Parathyroid adenoma (tissue), 2 donors: ENCODE measurements around the gene KRT77.

ENCODE experiments used
- H2AFZ ChIP-seq: fragments of 300-600 bp; sonication (generic); one replicate; pipeline ENCODE4 v1.7.0; 2017; ENCODE audit warnings: antibody characterized with exemption, mild to moderate bottlenecking
- H3K27ac ChIP-seq: fragments of 300-600 bp; sonication (generic); one replicate; pipeline ENCODE4 v1.7.0; 2017
- H3K27me3 ChIP-seq: fragments of 300-600 bp; sonication (generic); one replicate; pipeline ENCODE4 v1.7.0; 2017; ENCODE audit warnings: low read length; ENCODE audit not compliant: control insufficient read depth, insufficient read depth
- H3K36me3 ChIP-seq: fragments of 300-600 bp; sonication (generic); one replicate; pipeline ENCODE4 v1.7.0; 2017; ENCODE audit warnings: low read length; ENCODE audit not compliant: control insufficient read depth, insufficient read depth
- H3K4me1 ChIP-seq: fragments of 300-600 bp; sonication (generic); one replicate; pipeline ENCODE4 v1.7.0; 2017; ENCODE audit warnings: control low read depth
- H3K4me2 ChIP-seq: fragments of 300-600 bp; sonication (generic); one replicate; pipeline ENCODE4 v1.7.0; 2017; ENCODE audit warnings: low read length
- H3K4me3 ChIP-seq: fragments of 300-600 bp; sonication (generic); one replicate; pipeline ENCODE4 v1.7.0; 2017; ENCODE audit warnings: low read depth, low read length
- H3K79me2 ChIP-seq: fragments of 300-600 bp; sonication (generic); one replicate; pipeline ENCODE4 v1.7.0; 2017; ENCODE audit warnings: control low read depth
- H3K9ac ChIP-seq: fragments of 300-600 bp; sonication (generic); one replicate; pipeline ENCODE4 v1.7.0; 2017; ENCODE audit warnings: mild to moderate bottlenecking
- H3K9me3 ChIP-seq: fragments of 300-600 bp; sonication (generic); one replicate; pipeline ENCODE4 v1.7.0; 2017; ENCODE audit warnings: low read length; ENCODE audit not compliant: control insufficient read depth
- CTCF ChIP-seq: fragments of 300-600 bp; sonication (generic); IDR thresholded peaks from one replicate; pipeline ENCODE4 v1.7.0; 2017; ENCODE audit warnings: antibody characterized with exemption, mild to moderate bottlenecking
- donor health status: primary hyperparathyroidism.

KRT77 gene

GRCh38 chr12:52703878-52704277 lies 554 bp upstream of the KRT77 start:
- H3K79me2 ChIP-seq = no peaks in the 10 kb centered on the region
- no peaks in the 10 kb centered on the region for H3K9me3 ChIP-seq
- H3K36me3 ChIP-seq = no peaks in the 10 kb centered on the region
- no peak overlapping the region for H3K9ac ChIP-seq
- no peak overlapping the region for H3K27ac ChIP-seq
- H2AFZ ChIP-seq = no peak overlapping the region
- no peak for TF ChIP-seq CTCF
- no peak overlapping the region for H3K4me3 ChIP-seq
- no peaks in the 10 kb centered on the region for H3K27me3 ChIP-seq
- no peak overlapping the region for H3K4me2 ChIP-seq
- H3K4me1 ChIP-seq = no peaks in the 10 kb centered on the region

- Histone ChIP-seq H3K4me1 (no peaks in the 10 kb centered on the region), H2AFZ (no peak overlapping the region), H3K27me3 (no peaks in the 10 kb centered on the region), H3K9me3 (no peaks in the 10 kb centered on the region), H3K27ac (no peak overlapping the region), H3K79me2 (no peaks in the 10 kb centered on the region), H3K4me2 (no peak overlapping the region), H3K4me3 (no peak overlapping the region), H3K9ac (no peak overlapping the region), H3K36me3 (no peaks in the 10 kb centered on the region)
- no peak for TF ChIP-seq CTCF
Observed at GRCh38 chr12:52702338-52702737, 986 bp downstream of the KRT77 start.

- no peaks in the 10 kb centered on the region for H3K36me3 ChIP-seq
- H2AFZ ChIP-seq = no peak overlapping the region
- no peaks in the 10 kb centered on the region for H3K27me3 ChIP-seq
- H3K79me2 ChIP-seq = no peaks in the 10 kb centered on the region
- no peak for TF ChIP-seq CTCF
- H3K27ac ChIP-seq = no peak overlapping the region
- no peaks in the 10 kb centered on the region for H3K4me1 ChIP-seq
- no peak overlapping the region for H3K9ac ChIP-seq
- no peak overlapping the region for H3K4me2 ChIP-seq
- no peaks in the 10 kb centered on the region for H3K9me3 ChIP-seq
- no peak overlapping the region for H3K4me3 ChIP-seq
Observed at GRCh38 chr12:52701281-52701680, 2.0 kb downstream of the KRT77 start.

GRCh38 chr12:52699960-52700359 lies 3.4 kb downstream of the KRT77 start:
- H3K4me1 ChIP-seq = no peaks in the 10 kb centered on the region
- no peak overlapping the region for H3K4me3 ChIP-seq
- no peak overlapping the region for H3K27ac ChIP-seq
- H3K36me3 ChIP-seq = no peaks in the 10 kb centered on the region
- no peak for TF ChIP-seq CTCF
- no peak overlapping the region for H2AFZ ChIP-seq
- no peaks in the 10 kb centered on the region for H3K27me3 ChIP-seq
- H3K4me2 ChIP-seq = no peak overlapping the region
- H3K79me2 ChIP-seq = no peaks in the 10 kb centered on the region
- H3K9me3 ChIP-seq = no peaks in the 10 kb centered on the region
- H3K9ac ChIP-seq = no peak overlapping the region

GRCh38 chr12:52699373-52699772 lies 4.0 kb downstream of the KRT77 start:
- H3K79me2 ChIP-seq = no peaks in the 10 kb centered on the region
- no peak overlapping the region for H2AFZ ChIP-seq
- H3K9me3 ChIP-seq = no peaks in the 10 kb centered on the region
- H3K36me3 ChIP-seq = no peaks in the 10 kb centered on the region
- H3K4me3 ChIP-seq = no peak overlapping the region
- no peaks in the 10 kb centered on the region for H3K27me3 ChIP-seq
- TF ChIP-seq CTCF = no peak
- H3K4me2 ChIP-seq = no peak overlapping the region
- H3K4me1 ChIP-seq = no peaks in the 10 kb centered on the region
- no peak overlapping the region for H3K27ac ChIP-seq
- no peak overlapping the region for H3K9ac ChIP-seq
